ENCODE data around the gene HPCAL4. TPM values are rescaled to one million over a fixed set of nuclear protein-coding genes. Genes with fewer than 3 reads are reported as not detected.

Gene HPCAL4
- total RNA-seq, 1 donor from 2014 or later: 0.49 TPM

GRCh38 chr1:39681999-39682398 is 9.2 kb downstream of the HPCAL4 start:
- H3K27ac ChIP-seq: no peak overlapping the region
- no peaks in the 10 kb centered on the region for H3K9me3 ChIP-seq
- TF ChIP-seq POLR2A (IDR thresholded peaks at IDR 0.05) (no peak), POLR2AphosphoS5 (IDR thresholded peaks at IDR 0.05; ENCODE audit: insufficient read depth in 1 of 2, low read depth in 1 of 2) (no peak), CTCF (IDR thresholded peaks at IDR 0.05) (no peak)
- intact Hi-C loops (cut with DNase I): no loop called here
- no peak overlapping the region for H3K4me3 ChIP-seq
- H3K27me3 ChIP-seq: no peaks in the 10 kb centered on the region
- DNase-seq (ENCODE audit: extremely low spot score in 2 of 2): no peak
- H3K36me3 ChIP-seq: no peaks in the 10 kb centered on the region
- H3K4me1 ChIP-seq: peaks cover 6% of the 10 kb centered on the region

- TF ChIP-seq POLR2AphosphoS5 (IDR thresholded peaks at IDR 0.05; ENCODE audit: insufficient read depth in 1 of 2, low read depth in 1 of 2): no peak
- no peak for TF ChIP-seq POLR2A (IDR thresholded peaks at IDR 0.05)
- H3K9me3 ChIP-seq: no peaks in the 10 kb centered on the region
- no peak overlapping the region for H3K27ac ChIP-seq
- H3K27me3 ChIP-seq: no peaks in the 10 kb centered on the region
- DNase-seq (ENCODE audit: extremely low spot score in 2 of 2): no peak
- no peaks in the 10 kb centered on the region for H3K36me3 ChIP-seq
- no peak overlapping the region for H3K4me3 ChIP-seq
- intact Hi-C loops (cut with DNase I): no loop called here
- H3K4me1 ChIP-seq: peaks cover 6% of the 10 kb centered on the region
Measured at GRCh38 chr1:39681294-39681693, 9.9 kb downstream of the HPCAL4 start.

- no peak overlapping the region for H3K27ac ChIP-seq
- DNase-seq (ENCODE audit: extremely low spot score in 2 of 2): no peak
Measured at GRCh38 chr1:39680751-39681150, 10.5 kb downstream of the HPCAL4 start.

GRCh38 chr1:39679821-39680220 is 11.4 kb downstream of the HPCAL4 start:
- Histone ChIP-seq H3K4me3 (no peak overlapping the region), H3K36me3 (no peaks in the 10 kb centered on the region), H3K27ac (no peak overlapping the region), H3K27me3 (no peaks in the 10 kb centered on the region), H3K9me3 (no peaks in the 10 kb centered on the region), H3K4me1 (peaks cover 6% of the 10 kb centered on the region)
- TF ChIP-seq POLR2A (IDR thresholded peaks at IDR 0.05) (no peak), POLR2AphosphoS5 (IDR thresholded peaks at IDR 0.05; ENCODE audit: insufficient read depth in 1 of 2, low read depth in 1 of 2) (no peak), CTCF (IDR thresholded peaks at IDR 0.05) (no peak)
- intact Hi-C loops (cut with DNase I): no loop called here
- no peak for DNase-seq (ENCODE audit: extremely low spot score in 2 of 2)

More at GRCh38 chr1:39680751-39681150, 10.5 kb downstream of the HPCAL4 start:
- H3K4me3 ChIP-seq: no peak overlapping the region
- no peaks in the 10 kb centered on the region for H3K36me3 ChIP-seq
- no peaks in the 10 kb centered on the region for H3K27me3 ChIP-seq
- intact Hi-C loops (cut with DNase I): no loop called here
- TF ChIP-seq POLR2A (IDR thresholded peaks at IDR 0.05): no peak
- no peak for TF ChIP-seq CTCF (IDR thresholded peaks at IDR 0.05)
- TF ChIP-seq POLR2AphosphoS5 (IDR thresholded peaks at IDR 0.05; ENCODE audit: insufficient read depth in 1 of 2, low read depth in 1 of 2): no peak
- no peaks in the 10 kb centered on the region for H3K9me3 ChIP-seq
- H3K4me1 ChIP-seq: peaks cover 6% of the 10 kb centered on the region

- intact Hi-C loops (cut with DNase I): no loop called here
- no peaks in the 10 kb centered on the region for H3K9me3 ChIP-seq
- TF ChIP-seq CTCF (IDR thresholded peaks at IDR 0.05): no peak
- TF ChIP-seq POLR2AphosphoS5 (IDR thresholded peaks at IDR 0.05; ENCODE audit: insufficient read depth in 1 of 2, low read depth in 1 of 2): no peak
- no peak for TF ChIP-seq POLR2A (IDR thresholded peaks at IDR 0.05)
- H3K4me3 ChIP-seq: no peak overlapping the region
- no peak overlapping the region for H3K27ac ChIP-seq
- H3K4me1 ChIP-seq: peaks cover 4% of the 10 kb centered on the region
- H3K27me3 ChIP-seq: no peaks in the 10 kb centered on the region
- DNase-seq (ENCODE audit: extremely low spot score in 2 of 2): no peak
- H3K36me3 ChIP-seq: no peaks in the 10 kb centered on the region
Measured at GRCh38 chr1:39678889-39679288, 12.3 kb downstream of the HPCAL4 start.

All from vagina (tissue), 2 donors.